SK-N-SH (cell line): ENCODE measurements around the gene CLMP.

Source experiments
- USF1 ChIP-seq: IDR thresholded peaks from 2 replicates; pipeline ENCODE4 v1.4.0; 2012; ENCODE audit warnings: low read depth, borderline replicate concordance
- USF2 ChIP-seq: fragments of 150-350 bp; IDR thresholded peaks from 2 replicates; pipeline ENCODE4 v1.6.1; 2017; ENCODE audit warnings: antibody characterized with exemption, low read length, low read depth, borderline replicate concordance

GRCh38 chr11:123144707-123145106 lies 50.3 kb downstream of the CLMP start:
- TF ChIP-seq USF2 = no peak
- no peak for TF ChIP-seq USF1
